Measurements from ENCODE around the gene COL5A1.

COL5A1 gene

DNA sequence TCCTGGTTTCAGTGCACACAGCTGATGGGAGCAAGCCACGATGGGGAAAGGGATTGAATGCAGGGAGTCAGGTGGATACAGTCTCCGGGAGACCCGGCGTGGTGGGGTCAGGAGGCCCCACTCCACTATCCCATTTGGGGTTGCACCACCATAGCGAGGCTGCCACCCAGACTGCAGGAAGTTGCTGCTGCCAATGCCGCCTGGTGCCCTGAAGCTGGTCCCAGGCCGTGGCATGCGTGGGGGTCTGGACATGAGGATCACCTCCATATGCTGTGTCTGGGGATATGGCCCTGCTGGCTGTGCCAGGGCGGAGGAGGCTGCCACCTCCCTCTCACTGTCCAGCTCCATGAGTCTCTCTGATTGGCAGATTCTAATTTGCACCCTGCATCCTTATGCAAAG is 45.3 kb downstream of the COL5A1 start:
- peaks cover 9% of the 10 kb centered on the region for H3K4me1 ChIP-seq (ENCODE audit: insufficient read depth, insufficient read length)
- H3K36me3 ChIP-seq (ENCODE audit: insufficient read depth, insufficient read length, low read length), result peaks cover 93% of the 10 kb centered on the region
- no peak for DNase-seq (ENCODE audit: low read depth, low spot score)
- no peak overlapping the region for H3K4me3 ChIP-seq (ENCODE audit: insufficient read length, low read depth)
- TF ChIP-seq ZNF274 (IDR thresholded peaks at IDR 0.05; ENCODE audit: low read depth, low read length) (no peak), SUZ12 (IDR thresholded peaks at IDR 0.05; ENCODE audit: extremely low read depth, insufficient read depth, insufficient read length) (no peak), YY1 (IDR thresholded peaks at IDR 0.05; ENCODE audit: insufficient read depth, insufficient read length) (no peak)
- H3K9ac ChIP-seq (ENCODE audit: insufficient read length, low read depth), result no peak overlapping the region
- H3K27me3 ChIP-seq (ENCODE audit: insufficient read depth, insufficient read length), result no peaks in the 10 kb centered on the region
- H3K9me3 ChIP-seq (ENCODE audit: insufficient read depth, low read length), result no peaks in the 10 kb centered on the region

DNA sequence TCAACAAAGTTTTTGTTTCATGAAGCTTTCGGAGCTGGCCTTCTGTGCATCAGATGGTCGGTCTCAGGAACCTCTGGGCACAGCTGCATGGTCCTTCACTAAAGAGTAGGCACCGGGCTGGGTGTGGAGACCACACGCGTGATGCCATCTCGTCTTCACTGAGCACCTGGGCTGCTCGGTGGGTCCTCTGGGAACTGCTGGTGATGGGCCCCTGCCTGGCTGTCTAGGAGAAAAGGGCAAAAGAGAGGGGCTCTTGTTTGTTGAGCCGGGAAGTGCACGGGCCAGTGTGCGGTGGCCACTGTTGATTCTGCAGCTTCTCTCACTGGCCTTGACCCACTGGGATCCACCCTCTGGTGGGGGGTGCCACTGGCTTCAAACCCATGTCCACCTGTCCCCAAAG is 46.0 kb downstream of the COL5A1 start:
- Histone ChIP-seq H3K4me1 (ENCODE audit: insufficient read depth, insufficient read length) (peaks cover 9% of the 10 kb centered on the region), H3K36me3 (ENCODE audit: insufficient read depth, insufficient read length, low read length) (peaks cover 93% of the 10 kb centered on the region), H3K4me3 (ENCODE audit: insufficient read length, low read depth) (no peak overlapping the region), H3K9ac (ENCODE audit: insufficient read length, low read depth) (no peak overlapping the region), H3K9me3 (ENCODE audit: insufficient read depth, low read length) (no peaks in the 10 kb centered on the region), H3K27me3 (ENCODE audit: insufficient read depth, insufficient read length) (no peaks in the 10 kb centered on the region)
- TF ChIP-seq YY1 (IDR thresholded peaks at IDR 0.05; ENCODE audit: insufficient read depth, insufficient read length), result no peak
- TF ChIP-seq ZNF274 (IDR thresholded peaks at IDR 0.05; ENCODE audit: low read depth, low read length), result no peak
- TF ChIP-seq SUZ12 (IDR thresholded peaks at IDR 0.05; ENCODE audit: extremely low read depth, insufficient read depth, insufficient read length), result no peak
- DNase-seq (ENCODE audit: low read depth, low spot score), result no peak

DNA sequence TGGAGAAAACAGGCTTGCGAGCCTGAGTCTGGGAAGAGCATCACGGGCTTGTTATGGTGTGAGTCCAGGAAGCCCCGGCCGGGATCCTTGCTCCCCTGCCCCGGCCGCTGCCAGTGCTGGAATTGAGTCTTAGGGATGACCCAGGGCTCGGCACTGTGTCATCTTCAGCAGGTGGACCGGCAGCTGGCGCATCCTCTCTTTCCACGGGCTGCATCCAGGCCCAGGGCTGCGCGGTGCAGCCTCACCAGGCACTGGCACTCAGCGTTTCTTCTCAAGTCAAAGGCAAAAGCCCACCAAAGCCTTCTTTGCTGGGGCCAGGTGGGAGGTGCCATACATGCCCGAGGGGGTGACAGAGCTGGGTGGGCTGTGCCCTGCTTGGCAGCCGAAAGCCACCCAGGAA is 46.6 kb downstream of the COL5A1 start:
- TF ChIP-seq YY1 (IDR thresholded peaks at IDR 0.05; ENCODE audit: insufficient read depth, insufficient read length) (no peak), SUZ12 (IDR thresholded peaks at IDR 0.05; ENCODE audit: extremely low read depth, insufficient read depth, insufficient read length) (no peak), ZNF274 (IDR thresholded peaks at IDR 0.05; ENCODE audit: low read depth, low read length) (no peak)
- peaks cover 93% of the 10 kb centered on the region for H3K36me3 ChIP-seq (ENCODE audit: insufficient read depth, insufficient read length, low read length)
- DNase-seq (ENCODE audit: low read depth, low spot score), result no peak
- H3K4me3 ChIP-seq (ENCODE audit: insufficient read length, low read depth), result no peak overlapping the region
- no peaks in the 10 kb centered on the region for H3K9me3 ChIP-seq (ENCODE audit: insufficient read depth, low read length)
- no peaks in the 10 kb centered on the region for H3K27me3 ChIP-seq (ENCODE audit: insufficient read depth, insufficient read length)
- H3K9ac ChIP-seq (ENCODE audit: insufficient read length, low read depth), result no peak overlapping the region
- H3K4me1 ChIP-seq (ENCODE audit: insufficient read depth, insufficient read length), result peaks cover 9% of the 10 kb centered on the region

DNA sequence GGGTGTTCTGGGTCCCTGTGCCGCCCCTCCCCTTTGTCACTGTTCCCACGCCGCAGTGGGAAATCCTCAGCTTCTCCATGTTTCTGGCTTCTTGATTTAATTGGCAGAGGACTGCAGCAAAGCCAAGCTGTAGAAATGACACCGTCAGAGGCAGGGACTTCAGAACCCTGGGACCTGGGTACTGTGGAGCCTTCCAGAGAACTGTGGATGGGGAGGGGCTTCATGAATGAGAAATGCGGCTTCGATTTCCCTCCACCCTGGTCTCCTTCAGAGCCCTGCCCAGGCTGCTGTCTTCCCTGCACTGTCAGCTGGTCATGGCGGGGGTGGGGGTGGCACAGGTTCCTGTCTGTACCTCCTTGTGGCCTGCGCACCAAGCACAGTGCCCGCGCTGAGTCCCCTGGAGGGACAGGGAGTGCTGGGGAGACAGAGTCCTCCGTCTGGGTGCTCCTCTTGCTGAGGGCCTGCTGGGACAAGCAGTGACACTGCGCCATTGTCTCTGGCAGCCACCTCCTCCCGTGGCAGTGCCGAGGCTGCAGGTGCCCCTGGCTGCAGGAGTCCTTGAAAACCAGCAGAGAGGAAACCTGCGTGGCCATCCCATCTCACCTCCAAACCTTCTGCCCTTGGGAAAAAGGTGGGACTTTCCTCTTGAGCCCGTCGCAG is 47.2 kb downstream of the COL5A1 start:
- Histone ChIP-seq H3K27me3 (ENCODE audit: insufficient read depth, insufficient read length) (no peaks in the 10 kb centered on the region), H3K9ac (ENCODE audit: insufficient read length, low read depth) (no peak overlapping the region)

DNA sequence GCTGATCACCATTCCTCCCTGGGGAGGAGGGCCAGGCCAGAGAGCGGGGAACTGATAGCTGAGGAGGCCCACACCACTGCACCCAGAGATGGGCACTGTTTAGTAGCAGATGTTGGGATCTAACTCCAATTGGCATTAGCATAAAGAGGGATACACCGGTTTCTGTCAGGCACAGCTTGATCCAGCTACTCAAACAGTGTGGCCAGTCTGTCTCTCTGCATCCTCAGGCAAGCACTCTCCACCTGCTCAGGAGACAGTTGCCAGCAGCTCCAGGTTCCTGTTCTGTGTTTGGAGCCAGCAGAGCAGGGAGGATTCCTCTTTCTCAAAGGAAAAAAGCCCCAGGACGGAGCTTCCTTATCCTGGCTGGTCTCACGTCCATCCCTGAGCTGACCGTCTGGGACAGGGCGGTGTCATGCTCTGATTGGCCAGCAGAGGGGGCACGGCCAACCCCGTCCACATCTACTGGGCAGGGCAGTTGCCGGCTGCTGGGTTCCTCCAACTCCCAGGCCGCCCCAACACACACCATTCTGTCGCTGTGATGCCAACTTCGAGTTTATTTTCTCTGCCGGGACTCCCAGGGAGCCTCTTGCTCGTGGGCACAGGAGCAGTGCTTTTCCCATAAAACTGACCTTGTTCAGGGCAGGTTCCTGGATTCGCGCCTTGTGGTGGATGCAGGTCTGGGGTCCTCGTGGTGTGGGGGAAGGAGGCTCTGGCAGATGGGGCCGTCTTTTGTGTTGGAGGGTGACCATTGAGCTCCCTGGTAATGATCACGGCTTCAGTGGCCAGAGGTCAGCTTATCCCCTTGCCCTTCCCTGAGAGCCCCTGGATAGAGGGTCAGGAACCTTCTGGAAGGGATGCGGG is 47.9 kb downstream of the COL5A1 start:
- Histone ChIP-seq H3K4me1 (ENCODE audit: insufficient read depth, insufficient read length) (peaks cover 9% of the 10 kb centered on the region), H3K27me3 (ENCODE audit: insufficient read depth, insufficient read length) (no peaks in the 10 kb centered on the region), H3K4me3 (ENCODE audit: insufficient read length, low read depth) (no peak overlapping the region), H3K36me3 (ENCODE audit: insufficient read depth, insufficient read length, low read length) (peaks cover 98% of the 10 kb centered on the region), H3K9ac (ENCODE audit: insufficient read length, low read depth) (no peak overlapping the region), H3K9me3 (ENCODE audit: insufficient read depth, low read length) (no peaks in the 10 kb centered on the region)
- DNase-seq (ENCODE audit: low read depth, low spot score), result no peak
- TF ChIP-seq ZNF274 (IDR thresholded peaks at IDR 0.05; ENCODE audit: low read depth, low read length) (no peak), YY1 (IDR thresholded peaks at IDR 0.05; ENCODE audit: insufficient read depth, insufficient read length) (no peak), SUZ12 (IDR thresholded peaks at IDR 0.05; ENCODE audit: extremely low read depth, insufficient read depth, insufficient read length) (no peak)

More for the DNA sequence above, 47.2 kb downstream of the COL5A1 start:
- TF ChIP-seq YY1 (IDR thresholded peaks at IDR 0.05; ENCODE audit: insufficient read depth, insufficient read length), result no peak
- no peak for TF ChIP-seq SUZ12 (IDR thresholded peaks at IDR 0.05; ENCODE audit: extremely low read depth, insufficient read depth, insufficient read length)
- TF ChIP-seq ZNF274 (IDR thresholded peaks at IDR 0.05; ENCODE audit: low read depth, low read length), result no peak
- Histone ChIP-seq H3K36me3 (ENCODE audit: insufficient read depth, insufficient read length, low read length) (peaks cover 98% of the 10 kb centered on the region), H3K9me3 (ENCODE audit: insufficient read depth, low read length) (no peaks in the 10 kb centered on the region), H3K4me1 (ENCODE audit: insufficient read depth, insufficient read length) (peaks cover 9% of the 10 kb centered on the region), H3K4me3 (ENCODE audit: insufficient read length, low read depth) (no peak overlapping the region)
- DNase-seq (ENCODE audit: low read depth, low spot score), result no peak

DNA sequence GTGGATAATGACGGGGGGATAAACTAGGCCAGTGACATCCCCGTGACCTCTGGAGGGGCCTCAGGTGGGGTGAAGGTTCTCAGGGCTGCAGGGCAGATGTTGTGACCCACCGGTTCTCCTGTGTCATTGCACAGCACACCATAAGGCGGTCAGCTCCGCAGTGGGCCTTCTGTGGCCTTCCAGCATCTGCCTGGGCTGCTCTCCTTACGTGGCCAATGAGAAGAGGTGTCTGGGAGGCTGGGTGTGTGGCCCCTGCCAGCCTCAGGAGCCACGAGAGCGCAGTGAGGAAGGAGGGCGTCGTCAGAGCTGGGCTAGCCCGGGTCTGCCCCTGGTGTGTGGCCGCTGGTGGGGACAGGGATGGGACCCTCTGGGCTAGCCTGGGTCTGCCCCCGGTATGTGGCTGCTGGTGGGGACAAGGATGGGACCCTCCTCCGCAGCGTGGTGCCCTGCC is 48.7 kb downstream of the COL5A1 start:
- Histone ChIP-seq H3K9me3 (ENCODE audit: insufficient read depth, low read length) (no peaks in the 10 kb centered on the region), H3K4me1 (ENCODE audit: insufficient read depth, insufficient read length) (peaks cover 9% of the 10 kb centered on the region), H3K4me3 (ENCODE audit: insufficient read length, low read depth) (no peak overlapping the region), H3K9ac (ENCODE audit: insufficient read length, low read depth) (no peak overlapping the region), H3K27me3 (ENCODE audit: insufficient read depth, insufficient read length) (no peaks in the 10 kb centered on the region), H3K36me3 (ENCODE audit: insufficient read depth, insufficient read length, low read length) (peaks cover 98% of the 10 kb centered on the region)
- no peak for DNase-seq (ENCODE audit: low read depth, low spot score)
- TF ChIP-seq YY1 (IDR thresholded peaks at IDR 0.05; ENCODE audit: insufficient read depth, insufficient read length), result no peak
- TF ChIP-seq ZNF274 (IDR thresholded peaks at IDR 0.05; ENCODE audit: low read depth, low read length), result no peak
- no peak for TF ChIP-seq SUZ12 (IDR thresholded peaks at IDR 0.05; ENCODE audit: extremely low read depth, insufficient read depth, insufficient read length)
